Keratinocyte (primary cell): ENCODE measurements around the gene KANTR.

ENCODE experiments used
- CTCF ChIP-seq, 3 experiments: IDR thresholded peaks in 1 of 3; conservative IDR thresholded peaks in 1 of 3; optimal IDR thresholded peaks in 1 of 3; 2 replicates in 2 of 3; 3 replicates in 1 of 3; pipeline versions ENCODE3 to v1.5.1; 2011; ENCODE audit warnings: low read length in 3 of 3, mild to moderate bottlenecking in 3 of 3, moderate library complexity in 2 of 3, control low read depth in 1 of 3, inconsistent platforms in 1 of 3; ENCODE audit not compliant: insufficient read depth in 2 of 3; ENCODE audit errors: extremely low read depth in 1 of 3
- EZH2 ChIP-seq: IDR thresholded peaks from one replicate; pipeline ENCODE4 v1.6.1; 2012; ENCODE audit warnings: inconsistent platforms, mild to moderate bottlenecking, low read length, moderate library complexity

- TF ChIP-seq CTCF (optimal IDR thresholded peaks at IDR 0.05 in 1 of 3, IDR thresholded peaks at IDR 0.05 in 1 of 3, conservative IDR thresholded peaks at IDR 0.05 in 1 of 3; ENCODE audit: extremely low read depth in 1 of 3, insufficient read depth in 2 of 3, low read length in 3 of 3), result peak; percentile 62 to 80 (median 75)
- no peak for TF ChIP-seq EZH2
These were observed 22.1 kb upstream of the KANTR start for GRCh38 chrX:53071604-53072417.
